Measurements from ENCODE around the gene PKNOX2.
"Not testable (repeated sequence)": the region's sequence is repeated elsewhere in the genome, so short reads cannot be mapped to it uniquely, and the experiment has no call there.

The PKNOX2 gene

GRCh38 chr11:125202362-125202880 lies 37.9 kb downstream of the PKNOX2 start:
- DNase-seq (no peak), ATAC-seq (no peak)
- no peaks in the 10 kb centered on the region for H3K9me3 Mint-ChIP-seq
- H3K27ac Mint-ChIP-seq = no peak overlapping the region
- H3K27me3 Mint-ChIP-seq = peaks cover 41% of the 10 kb centered on the region
- no peak overlapping the region for H3K4me3 Mint-ChIP-seq
- no peaks in the 10 kb centered on the region for H3K4me1 Mint-ChIP-seq

DNA sequence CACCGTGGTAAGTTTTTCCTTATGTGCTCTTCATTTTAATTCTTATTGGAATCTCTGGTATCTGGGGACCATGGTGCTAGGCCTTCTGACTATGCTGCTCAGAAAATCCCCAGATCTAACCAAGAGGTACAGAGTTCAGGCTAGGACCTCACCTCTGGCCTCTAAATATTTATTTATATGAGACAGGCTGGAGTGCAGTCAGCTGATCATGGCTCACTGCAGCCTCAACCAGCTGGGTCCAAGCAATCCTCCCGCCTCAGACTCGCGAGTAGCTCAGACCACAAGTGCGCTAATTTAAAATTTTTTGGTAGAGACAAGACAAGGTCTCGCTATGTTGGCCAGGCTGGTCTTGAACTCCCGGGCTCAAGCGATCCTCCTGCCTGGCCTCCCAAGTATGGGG lies 38.4 kb downstream of the PKNOX2 start:
- DNase-seq = no peak
- Mint-ChIP-seq H3K4me1 (no peaks in the 10 kb centered on the region), H3K27me3 (peaks cover 36% of the 10 kb centered on the region), H3K27ac (no peak overlapping the region), H3K4me3 (no peak overlapping the region), H3K9me3 (no peaks in the 10 kb centered on the region)
- no peak for ATAC-seq

GRCh38 chr11:125207866-125208425 lies 43.4 kb downstream of the PKNOX2 start:
- Mint-ChIP-seq H3K4me3 (no peak overlapping the region), H3K27me3 (peaks cover 8% of the 10 kb centered on the region), H3K9me3 (no peaks in the 10 kb centered on the region), H3K4me1 (no peaks in the 10 kb centered on the region), H3K27ac (no peak overlapping the region)
- ATAC-seq = no peak
- DNase-seq = no peak

- Mint-ChIP-seq H3K4me1 (no peaks in the 10 kb centered on the region), H3K4me3 (no peak overlapping the region), H3K9me3 (no peaks in the 10 kb centered on the region), H3K27ac (no peak overlapping the region), H3K27me3 (peaks cover 11% of the 10 kb centered on the region)
- ATAC-seq (no peak), DNase-seq (no peak)
These were observed 45.5 kb downstream of the PKNOX2 start for GRCh38 chr11:125210066-125210465.

GRCh38 chr11:125211191-125211947 lies 46.8 kb downstream of the PKNOX2 start:
- no peak overlapping the region for H3K27ac Mint-ChIP-seq
- H3K4me1 Mint-ChIP-seq = no peaks in the 10 kb centered on the region
- H3K4me3 Mint-ChIP-seq = no peak overlapping the region

DNA sequence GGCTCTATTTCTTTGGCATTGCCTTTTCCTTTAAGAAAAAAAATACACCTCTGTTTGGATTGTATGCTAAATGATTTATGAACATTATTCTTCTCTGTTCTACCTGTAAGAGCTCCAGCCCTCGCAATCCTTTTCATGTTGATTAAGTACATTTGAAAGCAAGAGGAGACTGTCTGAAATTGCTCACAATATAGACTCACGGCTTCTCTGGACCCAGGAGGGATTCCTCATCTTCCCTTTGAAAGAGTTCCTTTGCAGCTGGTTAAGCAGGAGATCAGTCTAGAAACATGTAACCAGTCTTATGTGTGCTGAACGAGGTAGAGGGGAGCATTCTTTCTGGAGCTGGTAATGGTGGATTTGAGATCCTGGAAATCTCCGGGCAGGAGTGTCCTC lies 47.4 kb downstream of the PKNOX2 start:
- no peak overlapping the region for H3K4me3 Mint-ChIP-seq
- H3K9me3 Mint-ChIP-seq = no peaks in the 10 kb centered on the region

More at GRCh38 chr11:125211191-125211947, 46.8 kb downstream of the PKNOX2 start:
- no peak for ATAC-seq
- DNase-seq = no peak
- Mint-ChIP-seq H3K9me3 (no peaks in the 10 kb centered on the region), H3K27me3 (peaks cover 12% of the 10 kb centered on the region)

GRCh38 chr11:125214601-125215565 lies 50.3 kb downstream of the PKNOX2 start:
- Mint-ChIP-seq H3K27ac (no peak overlapping the region), H3K4me1 (no peaks in the 10 kb centered on the region), H3K27me3 (peaks cover 25% of the 10 kb centered on the region), H3K4me3 (no peak overlapping the region), H3K9me3 (no peaks in the 10 kb centered on the region)
- no peak for DNase-seq
- ATAC-seq = no peak

More for the DNA sequence above, 47.4 kb downstream of the PKNOX2 start:
- H3K27ac Mint-ChIP-seq = no peak overlapping the region
- no peak for ATAC-seq
- DNase-seq = no peak
- H3K4me1 Mint-ChIP-seq = no peaks in the 10 kb centered on the region
- peaks cover 12% of the 10 kb centered on the region for H3K27me3 Mint-ChIP-seq

- no peaks in the 10 kb centered on the region for H3K9me3 Mint-ChIP-seq
These were observed 51.4 kb downstream of the PKNOX2 start for GRCh38 chr11:125215976-125216375.

DNA sequence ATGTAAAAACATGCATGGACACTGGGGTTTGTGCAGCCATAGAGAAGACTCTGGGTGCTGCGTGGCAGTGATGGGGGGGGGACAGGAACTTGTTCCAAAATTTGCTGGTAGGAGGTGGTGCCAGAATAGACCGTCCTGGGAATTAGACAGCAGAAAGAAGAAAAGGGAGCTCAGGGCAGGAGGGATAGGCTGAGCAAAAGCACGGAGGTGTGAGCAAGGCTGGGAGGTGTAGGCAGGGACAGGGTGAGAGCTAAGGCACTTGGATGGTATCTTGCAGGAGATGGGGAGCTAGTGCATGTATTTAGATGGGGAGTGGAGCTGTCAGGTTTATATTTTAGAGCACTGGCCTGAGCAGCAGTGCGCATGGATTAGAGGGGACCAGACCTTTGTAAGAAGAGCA lies 53.8 kb downstream of the PKNOX2 start:
- ATAC-seq (no peak), DNase-seq (no peak)
- H3K27me3 Mint-ChIP-seq = peaks cover 31% of the 10 kb centered on the region
- no peak overlapping the region for H3K27ac Mint-ChIP-seq
- H3K9me3 Mint-ChIP-seq = no peaks in the 10 kb centered on the region
- no peaks in the 10 kb centered on the region for H3K4me1 Mint-ChIP-seq
- H3K4me3 Mint-ChIP-seq = no peak overlapping the region

More at GRCh38 chr11:125215976-125216375, 51.4 kb downstream of the PKNOX2 start:
- no peak for ATAC-seq
- no peak overlapping the region for H3K27ac Mint-ChIP-seq
- no peaks in the 10 kb centered on the region for H3K4me1 Mint-ChIP-seq
- no peak for DNase-seq
- peaks cover 25% of the 10 kb centered on the region for H3K27me3 Mint-ChIP-seq
- H3K4me3 Mint-ChIP-seq = no peak overlapping the region

DNA sequence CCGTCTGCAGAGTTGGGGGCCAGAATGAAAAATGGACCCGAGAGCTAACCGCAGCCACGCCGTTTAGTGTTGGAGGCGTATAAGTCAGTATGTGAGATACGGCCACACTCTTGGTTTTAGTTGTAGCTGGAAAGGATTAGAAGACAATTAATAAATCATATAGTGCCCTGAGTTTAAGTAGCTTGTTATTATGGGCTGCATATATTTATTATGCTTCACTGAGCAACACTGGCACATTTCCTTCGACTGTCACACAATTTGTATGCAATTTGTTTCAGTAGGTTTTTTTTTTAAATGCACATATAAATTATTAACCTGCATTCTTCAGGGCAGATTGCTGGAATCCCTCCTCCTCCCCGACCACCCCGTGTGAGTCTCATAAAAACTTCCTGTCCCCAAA lies 56.9 kb downstream of the PKNOX2 start:
- Mint-ChIP-seq H3K9me3 (no peaks in the 10 kb centered on the region), H3K4me1 (no peaks in the 10 kb centered on the region), H3K27ac (no peak overlapping the region), H3K27me3 (peaks cover 19% of the 10 kb centered on the region), H3K4me3 (no peak overlapping the region)
- no peak for ATAC-seq
- DNase-seq = no peak

GRCh38 chr11:125222494-125222893 lies 57.9 kb downstream of the PKNOX2 start:
- H3K9me3 Mint-ChIP-seq = no peaks in the 10 kb centered on the region
- DNase-seq (no peak), ATAC-seq (no peak)
- peak overlapping the region in 1 of 2 donors; percentile 2 for H3K27ac Mint-ChIP-seq
- no peak overlapping the region for H3K4me3 Mint-ChIP-seq
- H3K4me1 Mint-ChIP-seq = no peaks in the 10 kb centered on the region
- peaks cover 19% of the 10 kb centered on the region for H3K27me3 Mint-ChIP-seq

DNA sequence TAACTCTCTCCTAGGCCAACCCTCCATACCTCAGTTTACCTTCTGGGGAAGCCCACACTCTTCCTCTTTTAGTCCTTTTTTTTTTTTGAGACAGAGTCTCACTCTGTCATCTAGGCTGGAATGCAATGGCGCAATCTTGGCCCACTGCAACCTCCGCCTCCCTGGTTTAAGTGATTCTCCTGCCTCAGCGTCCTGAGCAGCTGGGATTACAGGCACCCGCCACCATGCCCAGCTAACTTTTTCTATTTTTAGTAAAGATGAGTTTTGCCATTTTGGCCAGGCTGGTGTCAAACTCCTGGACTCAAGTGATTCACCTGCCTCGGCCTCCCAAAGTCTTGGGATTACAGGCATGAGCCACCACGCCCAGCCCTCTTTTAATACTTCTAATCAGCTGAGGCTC lies 58.6 kb downstream of the PKNOX2 start:
- not testable (repeated sequence) for ATAC-seq, DNase-seq, H3K4me1 Mint-ChIP-seq, H3K4me3 Mint-ChIP-seq, H3K27ac Mint-ChIP-seq, H3K9me3 Mint-ChIP-seq
- H3K27me3 Mint-ChIP-seq = peaks cover 14% of the 10 kb centered on the region

DNA sequence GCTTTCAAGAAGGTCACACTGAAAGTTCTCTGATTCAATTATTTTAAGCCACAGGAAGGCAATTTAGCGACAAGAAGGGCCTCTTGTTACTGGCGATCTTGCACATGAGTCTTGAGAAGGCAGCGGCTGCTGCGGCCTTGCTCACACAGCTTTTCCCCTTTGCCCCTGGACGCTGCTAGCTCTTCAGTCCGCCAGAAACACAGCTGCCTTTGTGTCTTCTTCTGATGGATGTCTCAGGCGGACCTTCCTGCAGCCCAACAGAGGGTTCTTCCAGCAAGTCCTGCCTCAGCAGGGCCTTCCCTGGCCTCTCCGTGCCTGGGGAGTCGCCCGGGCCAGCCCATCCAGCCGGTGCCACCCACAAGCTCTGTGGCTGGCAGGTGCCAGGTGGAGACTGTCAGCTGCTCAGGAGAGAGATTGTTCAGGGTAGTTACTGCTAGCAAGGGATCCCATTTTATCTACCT lies 59.4 kb downstream of the PKNOX2 start:
- Mint-ChIP-seq H3K27me3 (peaks cover 12% of the 10 kb centered on the region), H3K4me3 (no peak overlapping the region), H3K4me1 (no peaks in the 10 kb centered on the region), H3K9me3 (no peaks in the 10 kb centered on the region), H3K27ac (no peak overlapping the region)
- ATAC-seq (no peak), DNase-seq (no peak)

DNA sequence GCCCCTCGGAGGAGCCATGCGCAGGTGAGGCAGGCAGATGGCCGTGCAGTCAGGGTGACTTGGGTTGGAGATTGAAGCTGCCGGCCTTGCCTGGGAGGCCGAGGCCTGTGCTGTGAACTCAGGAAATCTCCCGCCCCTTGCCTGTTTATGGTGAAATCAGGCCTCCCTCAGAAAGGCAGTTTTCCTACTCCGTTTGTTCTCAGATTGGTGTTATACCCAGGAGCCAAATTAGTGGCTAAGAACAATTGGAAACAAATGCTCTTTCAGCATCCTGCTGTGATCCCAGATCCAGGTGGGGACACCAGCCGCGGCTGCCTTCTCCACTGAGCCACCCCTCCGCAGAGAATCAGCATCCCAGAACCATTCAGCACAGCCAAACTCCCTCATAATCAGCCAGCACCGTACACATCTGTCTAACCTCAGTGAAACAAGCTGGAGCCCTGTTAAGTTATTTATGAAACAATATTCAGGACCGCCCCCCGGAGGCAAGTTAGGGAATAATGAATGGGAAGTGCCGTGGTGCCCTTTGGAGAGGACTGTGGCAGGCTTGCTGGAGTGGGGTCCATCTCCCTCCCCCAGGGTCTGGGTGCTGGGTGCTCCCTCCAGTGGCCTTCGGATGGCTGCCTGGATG lies 60.0 kb downstream of the PKNOX2 start:
- H3K27ac Mint-ChIP-seq = peak overlapping the region in 1 of 2 donors; percentile 71
- no peak for DNase-seq
- no peaks in the 10 kb centered on the region for H3K9me3 Mint-ChIP-seq
- peaks cover 14% of the 10 kb centered on the region for H3K27me3 Mint-ChIP-seq
- no peaks in the 10 kb centered on the region for H3K4me1 Mint-ChIP-seq
- no peak for ATAC-seq
- H3K4me3 Mint-ChIP-seq = no peak overlapping the region

GRCh38 chr11:125225401-125225800 lies 60.9 kb downstream of the PKNOX2 start:
- Mint-ChIP-seq H3K27ac (no peak overlapping the region), H3K27me3 (peaks cover 14% of the 10 kb centered on the region), H3K9me3 (no peaks in the 10 kb centered on the region), H3K4me3 (no peak overlapping the region), H3K4me1 (no peaks in the 10 kb centered on the region)
- no peak for ATAC-seq
- DNase-seq = no peak
